Activated naive CD8-positive, alpha-beta T cell treated with anti-CD3 and anti-CD28 coated beads, Interleukin-2, amount 50 U/mL, for 16 hours (primary cell): ENCODE results near the gene SEZ6.
"Not testable (repeated sequence)": the region's sequence is repeated elsewhere in the genome, so short reads cannot be mapped to it uniquely, and the experiment has no call there.

Source experiments
- DNase-seq: peaks from one replicate; pipeline ENCODE4 v3.0.0-alpha.2; 2020; ENCODE audit warnings: low read depth, low spot score

Gene SEZ6

GRCh38 chr17:28935744-28936460 is 69.9 kb downstream of the SEZ6 start:
- DNase-seq: no peak

- DNase-seq: not testable (repeated sequence)
Measured at GRCh38 chr17:28934508-28934907, 71.3 kb downstream of the SEZ6 start.

GRCh38 chr17:28929787-28930186 is 76.0 kb downstream of the SEZ6 start:
- no peak for DNase-seq

DNA sequence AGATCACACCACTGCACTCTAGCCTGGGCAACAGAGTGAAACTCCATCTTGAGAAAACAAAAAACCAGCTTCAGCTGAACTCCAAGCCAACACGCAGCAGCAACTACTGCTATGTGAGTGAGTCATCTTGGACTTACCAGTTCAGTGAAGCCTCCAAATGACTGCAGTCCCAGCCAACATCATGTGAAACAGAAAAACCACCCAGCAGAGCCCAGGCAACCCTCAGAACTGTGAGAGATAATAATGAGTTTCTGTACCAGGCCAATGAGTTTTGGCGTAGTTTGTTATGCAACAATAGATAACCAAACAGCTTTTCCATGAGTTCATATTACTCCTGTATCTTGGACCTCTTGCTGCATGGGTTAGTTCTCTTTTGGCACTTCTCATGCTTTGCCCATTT is 77.8 kb downstream of the SEZ6 start:
- no peak for DNase-seq

DNA sequence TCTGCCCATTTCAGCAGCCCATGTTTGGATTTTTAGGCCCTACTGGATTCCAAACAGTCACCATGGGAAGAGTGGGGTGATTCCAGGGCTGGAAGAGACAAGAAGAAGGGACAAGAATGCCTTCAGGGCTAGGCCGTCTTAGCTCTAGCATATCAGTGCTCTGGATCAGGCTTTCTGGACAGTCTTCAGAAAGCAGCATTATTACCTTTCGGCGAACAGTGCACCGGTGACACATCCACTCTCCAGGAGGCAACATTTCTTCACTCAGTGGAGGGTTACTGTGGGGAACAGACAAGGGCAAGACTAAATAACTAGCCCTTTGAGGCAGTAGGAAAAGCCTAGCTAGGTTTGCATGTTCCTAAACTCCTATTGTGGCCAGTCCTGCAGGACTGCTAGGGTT is 79.0 kb downstream of the SEZ6 start:
- no peak for DNase-seq

GRCh38 chr17:28926366-28926765 is 79.5 kb downstream of the SEZ6 start:
- DNase-seq: no peak

GRCh38 chr17:28925912-28926365 is 79.9 kb downstream of the SEZ6 start:
- no peak for DNase-seq

DNA sequence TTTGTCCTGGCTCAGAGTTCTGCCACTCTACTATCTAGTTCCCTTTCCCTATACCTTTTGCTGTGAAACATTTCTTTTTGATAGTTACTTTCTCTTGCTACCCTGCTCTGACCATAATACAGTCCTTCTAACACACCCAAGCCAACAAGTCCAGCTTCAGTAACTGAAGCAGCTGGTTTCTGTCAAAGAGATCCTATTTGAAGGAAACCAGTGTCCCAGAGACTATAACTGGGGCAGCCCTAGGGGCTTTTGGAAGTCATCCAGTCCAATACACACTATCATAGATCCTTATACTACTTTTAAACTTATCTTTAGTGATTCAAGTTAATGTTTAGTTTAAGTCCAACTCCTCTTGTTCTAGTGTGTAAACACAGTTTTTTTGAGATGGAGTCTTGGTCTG is 85.6 kb downstream of the SEZ6 start:
- DNase-seq: no peak

- no peak for DNase-seq
Measured at GRCh38 chr17:28918295-28918694, 87.5 kb downstream of the SEZ6 start.

- DNase-seq: no peak
Measured at GRCh38 chr17:28917465-28917864, 88.4 kb downstream of the SEZ6 start.

DNA sequence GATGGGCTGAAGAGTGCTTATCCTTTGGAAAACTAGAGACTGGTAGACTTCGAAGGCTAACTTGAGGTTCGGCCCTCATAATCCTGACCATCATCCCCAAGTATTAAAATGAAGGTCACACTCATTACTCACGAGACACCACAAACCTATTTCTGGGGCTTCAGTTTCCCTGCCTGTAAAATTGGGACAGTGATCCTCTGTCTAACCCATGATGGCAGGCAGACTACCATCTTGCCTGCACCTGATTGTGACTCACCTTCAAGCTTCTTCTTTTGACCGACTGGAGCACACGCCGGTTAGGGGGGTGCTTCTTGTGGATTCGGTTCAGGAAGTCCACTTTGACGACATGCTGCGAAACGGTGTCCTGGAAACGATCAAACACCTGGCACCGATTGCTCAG is 88.8 kb downstream of the SEZ6 start:
- DNase-seq: no peak

- DNase-seq: no peak
Measured at GRCh38 chr17:28916302-28916934, 89.4 kb downstream of the SEZ6 start.

DNA sequence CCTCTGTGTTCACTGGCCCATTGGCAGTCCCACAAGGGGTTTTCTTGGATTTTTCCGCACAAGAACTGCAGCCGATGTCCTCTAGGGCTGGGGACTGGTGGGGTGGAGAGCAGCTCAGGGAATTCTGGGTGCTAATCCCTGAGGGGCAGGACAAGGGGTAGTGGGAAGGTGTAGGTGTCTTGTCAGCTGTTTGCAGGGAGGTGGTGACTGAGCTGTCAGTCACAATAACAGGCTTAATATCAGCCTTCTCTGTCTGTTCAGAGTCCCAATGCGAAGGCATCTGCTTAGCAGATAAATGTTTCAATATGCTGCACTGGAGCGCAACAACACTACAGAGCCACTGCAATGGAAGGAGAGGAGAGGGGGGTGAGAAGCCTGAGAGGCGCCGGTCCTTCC is 92.9 kb downstream of the SEZ6 start:
- DNase-seq: no peak

DNA sequence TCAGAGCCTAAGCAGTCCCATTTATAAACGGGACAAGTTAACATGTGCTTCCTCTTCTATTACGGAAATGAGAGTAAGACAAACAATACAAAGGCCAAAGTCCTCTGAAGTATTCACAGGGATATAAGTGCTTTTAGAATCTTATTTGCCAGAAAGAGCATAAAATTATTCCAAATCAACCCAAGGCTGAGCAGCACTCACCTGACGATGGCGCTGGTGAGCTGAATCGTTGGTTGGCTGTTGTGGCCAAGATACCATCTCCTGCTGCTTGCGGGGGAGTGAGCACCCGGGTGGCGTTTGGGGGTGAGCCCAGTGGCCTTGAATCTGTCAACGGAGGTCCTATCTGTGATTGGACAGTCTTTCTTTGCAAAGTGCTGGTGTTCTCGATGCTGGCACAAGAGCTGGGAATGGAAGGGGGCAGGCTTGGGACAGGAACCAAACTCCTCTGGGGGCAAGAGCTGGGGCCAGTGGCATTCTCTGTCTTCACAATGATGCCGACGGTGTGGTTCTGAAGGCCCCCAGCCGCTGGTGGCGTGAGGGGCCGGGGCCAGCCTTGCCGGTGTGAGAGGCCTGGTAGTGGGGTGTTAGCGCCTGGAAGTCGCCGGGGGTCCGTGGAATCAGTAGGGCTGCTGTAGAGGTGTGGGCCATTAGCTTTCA is 93.4 kb downstream of the SEZ6 start:
- no peak for DNase-seq

- DNase-seq: no peak
Measured at GRCh38 chr17:28911411-28912045, 94.3 kb downstream of the SEZ6 start.

- DNase-seq: no peak
Measured at GRCh38 chr17:28910534-28910933, 95.3 kb downstream of the SEZ6 start.

- no peak for DNase-seq
Measured at GRCh38 chr17:28908640-28909167, 97.1 kb downstream of the SEZ6 start.

- no peak for DNase-seq
Measured at GRCh38 chr17:28907709-28908475, 97.9 kb downstream of the SEZ6 start.

DNA sequence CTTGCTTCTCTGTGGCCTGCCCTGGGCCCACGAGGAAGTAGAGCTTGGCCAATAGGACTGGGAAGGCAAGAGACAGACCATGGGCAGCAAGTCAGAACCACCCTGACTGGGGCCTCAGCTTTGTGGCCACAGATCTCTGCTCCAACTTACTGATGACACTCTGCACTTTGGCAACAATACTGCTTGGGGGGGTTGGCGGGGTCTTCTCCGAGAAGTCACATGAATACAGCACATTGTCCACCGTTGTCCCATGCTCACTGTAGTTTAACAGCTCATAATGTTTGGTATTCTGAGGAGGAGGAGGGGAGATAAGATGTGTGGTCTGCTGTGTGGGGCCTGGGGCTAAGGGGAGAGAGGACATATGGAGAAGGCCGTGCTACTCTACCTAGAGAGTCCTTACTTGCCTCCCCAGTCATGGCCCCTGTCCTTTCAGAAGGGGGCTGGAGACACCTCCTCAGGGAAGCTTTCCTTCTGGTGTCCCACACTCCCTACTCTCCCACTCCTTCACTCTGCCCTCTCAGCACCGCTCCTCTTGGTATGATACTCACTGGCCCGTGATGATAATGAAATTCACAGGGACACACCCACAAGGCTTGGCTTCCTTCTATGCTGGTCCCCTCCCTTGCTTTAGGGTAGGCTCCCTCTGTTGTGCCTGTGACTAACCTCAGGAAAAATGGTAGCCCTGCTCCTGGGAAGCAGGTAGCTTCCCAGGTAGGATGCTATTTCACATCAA is 99.0 kb downstream of the SEZ6 start:
- no peak for DNase-seq

- no peak for DNase-seq
Measured at GRCh38 chr17:28906276-28906675, 99.6 kb downstream of the SEZ6 start.
